Suprapubic skin (tissue), 4 donors: ENCODE data around the gene SPECC1. TPM values are rescaled to one million over a fixed set of nuclear protein-coding genes. Genes with fewer than 3 reads are reported as not detected.

Source experiments
- DNase-seq, 2 donors: peaks; one replicate each; pipeline ENCODE4 v3.0.0-alpha.2; 2019; ENCODE audit warnings: low spot score in 2 of 2
- H3K27ac ChIP-seq: fragments of 200-600 bp; sonication (generic); one replicate; pipeline ENCODE4 v1.5.1; 2019
- H3K27me3 ChIP-seq: fragments of 200-600 bp; sonication (generic); one replicate; pipeline ENCODE4 v1.5.1; 2019
- H3K36me3 ChIP-seq: fragments of 200-600 bp; sonication (generic); one replicate; pipeline ENCODE4 v1.5.1; 2019
- H3K4me1 ChIP-seq: fragments of 200-600 bp; sonication (generic); one replicate; pipeline ENCODE4 v1.5.1; 2019
- H3K4me3 ChIP-seq: fragments of 200-600 bp; sonication (generic); one replicate; pipeline ENCODE4 v1.5.1; 2019; ENCODE audit warnings: mild to moderate bottlenecking
- H3K9me3 ChIP-seq: fragments of 200-600 bp; sonication (generic); one replicate; pipeline ENCODE4 v1.5.1; 2019
- EP300 ChIP-seq: sonication (generic); formaldehyde crosslinking; IDR thresholded peaks from one replicate; pipeline ENCODE4 v1.6.1; 2017; ENCODE audit warnings: antibody characterized with exemption
- POLR2A ChIP-seq, 2 donors: fragments of 450-650 bp; IDR thresholded peaks; one replicate each; pipeline ENCODE4 v1.6.1; 2017; ENCODE audit warnings: antibody characterized with exemption in 2 of 2, mild to moderate bottlenecking in 2 of 2, moderate library complexity in 2 of 2
- POLR2AphosphoS5 ChIP-seq, 3 donors: sonication (generic); formaldehyde crosslinking; IDR thresholded peaks; one replicate each; pipeline ENCODE4 v1.6.1; 2017; ENCODE audit warnings: antibody characterized with exemption in 3 of 3
- WGBS: methylation state at CpG from one replicate; pipeline ENCODE4 v1.1.5; 2018; 5-methylcytosine and 5-hydroxymethylcytosine counted together
- total RNA-seq, 4 donors: library from RNA; depleted of rRNA; stranded (reverse); fragments of >200 nt; gene quantifications; one replicate each; pipeline ENCODE4 v1.1.0, GENCODE V29; 2016
- TF ChIP-seq, protein P1 (sequence below), 2 donors: fragments of 200-600 bp in 1 of 2; fragments of 450-650 bp in 1 of 2; sonication (generic) in 1 of 2; IDR thresholded peaks; one replicate each; pipeline ENCODE4 v1.5.1; 2016 to 2019; ENCODE audit warnings: antibody characterized with exemption in 2 of 2, mild to moderate bottlenecking in 1 of 2, moderate library complexity in 1 of 2

Gene SPECC1
- total RNA-seq, 4 donors from 2014 or later, result 12.2 to 18.1 (median 16.4) TPM

GRCh38 chr17:20228410-20228809 lies 219.3 kb downstream of the SPECC1 start:
- Histone ChIP-seq H3K4me3 (no peak overlapping the region), H3K27ac (no peak overlapping the region), H3K36me3 (peaks cover 8% of the 10 kb centered on the region), H3K9me3 (no peaks in the 10 kb centered on the region), H3K27me3 (no peaks in the 10 kb centered on the region), H3K4me1 (peaks cover 6% of the 10 kb centered on the region)
- TF ChIP-seq EP300, result no peak
- TF ChIP-seq, protein P1, sequence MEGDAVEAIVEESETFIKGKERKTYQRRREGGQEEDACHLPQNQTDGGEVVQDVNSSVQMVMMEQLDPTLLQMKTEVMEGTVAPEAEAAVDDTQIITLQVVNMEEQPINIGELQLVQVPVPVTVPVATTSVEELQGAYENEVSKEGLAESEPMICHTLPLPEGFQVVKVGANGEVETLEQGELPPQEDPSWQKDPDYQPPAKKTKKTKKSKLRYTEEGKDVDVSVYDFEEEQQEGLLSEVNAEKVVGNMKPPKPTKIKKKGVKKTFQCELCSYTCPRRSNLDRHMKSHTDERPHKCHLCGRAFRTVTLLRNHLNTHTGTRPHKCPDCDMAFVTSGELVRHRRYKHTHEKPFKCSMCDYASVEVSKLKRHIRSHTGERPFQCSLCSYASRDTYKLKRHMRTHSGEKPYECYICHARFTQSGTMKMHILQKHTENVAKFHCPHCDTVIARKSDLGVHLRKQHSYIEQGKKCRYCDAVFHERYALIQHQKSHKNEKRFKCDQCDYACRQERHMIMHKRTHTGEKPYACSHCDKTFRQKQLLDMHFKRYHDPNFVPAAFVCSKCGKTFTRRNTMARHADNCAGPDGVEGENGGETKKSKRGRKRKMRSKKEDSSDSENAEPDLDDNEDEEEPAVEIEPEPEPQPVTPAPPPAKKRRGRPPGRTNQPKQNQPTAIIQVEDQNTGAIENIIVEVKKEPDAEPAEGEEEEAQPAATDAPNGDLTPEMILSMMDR (IDR thresholded peaks at IDR 0.05), result no peak
- TF ChIP-seq POLR2A (IDR thresholded peaks at IDR 0.05), result no peak
- no peak for TF ChIP-seq POLR2AphosphoS5 (IDR thresholded peaks at IDR 0.05)
- WGBS, result 100% methylated on average over 1 of the region's 1 CpG
- DNase-seq, result no peak

DNA sequence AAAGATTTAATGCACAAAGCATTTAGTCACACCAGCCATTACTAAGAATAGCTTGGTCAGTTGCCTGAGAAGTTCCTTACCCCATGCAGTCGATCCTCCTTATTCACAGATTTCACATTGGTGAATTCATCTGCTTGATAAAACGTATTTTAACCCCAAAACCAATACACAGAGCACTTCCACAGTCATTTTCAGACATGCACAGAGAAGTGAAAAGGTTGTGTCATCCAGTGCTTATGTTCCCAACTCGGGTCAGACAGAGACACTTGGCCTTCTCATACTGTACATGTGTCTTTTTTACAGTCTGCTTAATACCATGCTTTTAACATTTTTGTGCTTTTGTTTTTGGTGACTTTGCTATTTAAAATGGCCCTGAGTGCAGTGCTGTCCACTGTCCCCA lies 219.7 kb downstream of the SPECC1 start:
- 54% methylated on average over 3 of the region's 3 CpGs for WGBS
- no peak for DNase-seq
- H3K27ac ChIP-seq, result no peak overlapping the region
- peaks cover 8% of the 10 kb centered on the region for H3K36me3 ChIP-seq
- no peaks in the 10 kb centered on the region for H3K27me3 ChIP-seq
- H3K9me3 ChIP-seq, result no peaks in the 10 kb centered on the region
- H3K4me3 ChIP-seq, result no peak overlapping the region
- TF ChIP-seq, protein P1 (IDR thresholded peaks at IDR 0.05), result no peak
- TF ChIP-seq EP300, result no peak
- TF ChIP-seq POLR2AphosphoS5 (IDR thresholded peaks at IDR 0.05), result no peak
- TF ChIP-seq POLR2A (IDR thresholded peaks at IDR 0.05), result no peak
- H3K4me1 ChIP-seq, result peaks cover 6% of the 10 kb centered on the region

GRCh38 chr17:20230924-20231323 lies 221.8 kb downstream of the SPECC1 start:
- TF ChIP-seq POLR2A (IDR thresholded peaks at IDR 0.05) (no peak), EP300 (no peak), POLR2AphosphoS5 (IDR thresholded peaks at IDR 0.05) (no peak)
- TF ChIP-seq, protein P1 (IDR thresholded peaks at IDR 0.05), result no peak
- no peak for DNase-seq
- WGBS, result 96% methylated on average over 2 of the region's 2 CpGs

DNA sequence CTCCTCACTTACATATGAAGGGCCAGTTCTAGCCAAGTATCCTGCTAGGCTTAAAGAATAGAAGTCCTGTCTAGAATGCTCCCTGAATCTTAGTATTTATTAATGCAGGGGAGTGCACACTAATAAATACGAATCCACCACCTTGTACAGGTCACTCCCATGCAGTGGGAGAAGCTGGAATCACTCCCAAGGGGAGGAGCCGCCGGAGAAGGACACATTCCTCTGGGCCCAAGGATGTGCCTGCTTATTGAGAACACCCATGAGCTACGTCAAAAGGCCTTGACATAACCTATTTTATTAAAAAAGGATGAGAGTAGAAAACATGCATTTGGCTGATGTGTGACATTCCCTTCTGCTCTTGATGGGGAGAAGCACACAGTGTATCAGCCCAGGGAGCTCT lies 223.5 kb downstream of the SPECC1 start:
- Histone ChIP-seq H3K27ac (no peak overlapping the region), H3K4me3 (no peak overlapping the region), H3K9me3 (no peaks in the 10 kb centered on the region), H3K36me3 (peaks cover 8% of the 10 kb centered on the region), H3K4me1 (no peaks in the 10 kb centered on the region), H3K27me3 (no peaks in the 10 kb centered on the region)
- no peak for DNase-seq
- 95% methylated on average over 4 of the region's 4 CpGs for WGBS
- TF ChIP-seq POLR2AphosphoS5 (IDR thresholded peaks at IDR 0.05) (no peak), EP300 (no peak), POLR2A (IDR thresholded peaks at IDR 0.05) (no peak)
- TF ChIP-seq, protein P1 (IDR thresholded peaks at IDR 0.05), result no peak

More at GRCh38 chr17:20230924-20231323, 221.8 kb downstream of the SPECC1 start:
- Histone ChIP-seq H3K36me3 (peaks cover 8% of the 10 kb centered on the region), H3K27me3 (no peaks in the 10 kb centered on the region), H3K9me3 (no peaks in the 10 kb centered on the region), H3K4me1 (peaks cover 4% of the 10 kb centered on the region), H3K4me3 (no peak overlapping the region), H3K27ac (no peak overlapping the region)

- Histone ChIP-seq H3K27ac (no peak overlapping the region), H3K27me3 (no peaks in the 10 kb centered on the region), H3K4me3 (no peak overlapping the region), H3K36me3 (peaks cover 8% of the 10 kb centered on the region), H3K9me3 (no peaks in the 10 kb centered on the region), H3K4me1 (no peaks in the 10 kb centered on the region)
- DNase-seq, result no peak
- WGBS, result 66% methylated on average over 4 of the region's 4 CpGs
- TF ChIP-seq EP300 (no peak), POLR2A (IDR thresholded peaks at IDR 0.05) (no peak), POLR2AphosphoS5 (IDR thresholded peaks at IDR 0.05) (no peak)
- TF ChIP-seq, protein P1 (IDR thresholded peaks at IDR 0.05), result no peak
Observed at GRCh38 chr17:20234276-20234675, 225.1 kb downstream of the SPECC1 start.
